HG02610 (cell line): ENCODE data around the gene IDH3A.

Experiments
- ATAC-seq: cut with Tn5 transposase; IDR thresholded peaks from one replicate; pipeline ENCODE4 v1.9.1; 2021; ENCODE audit warnings: mild to moderate bottlenecking, moderate library complexity; ENCODE audit not compliant: unreplicated experiment

IDH3A gene

DNA sequence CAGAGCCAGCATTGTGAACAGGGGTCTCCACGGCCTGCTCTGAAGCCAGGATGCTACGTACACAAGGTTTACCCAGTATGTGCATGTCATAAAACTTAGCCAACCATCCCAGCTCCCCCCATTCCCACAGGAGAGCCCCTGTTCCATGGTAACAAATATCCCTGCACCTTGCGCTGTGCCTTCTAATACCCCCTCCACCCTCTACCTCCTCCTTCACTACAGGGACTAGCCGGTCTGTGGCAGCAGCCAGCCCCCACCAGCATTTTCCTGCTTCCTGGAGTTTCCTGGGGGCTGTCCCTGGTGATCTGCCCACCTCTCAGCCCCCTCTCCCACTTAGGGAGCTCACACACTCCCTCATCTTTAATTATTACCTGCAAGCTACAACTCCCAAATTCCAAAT is 64.8 kb downstream of the IDH3A start:
- no peak for ATAC-seq

DNA sequence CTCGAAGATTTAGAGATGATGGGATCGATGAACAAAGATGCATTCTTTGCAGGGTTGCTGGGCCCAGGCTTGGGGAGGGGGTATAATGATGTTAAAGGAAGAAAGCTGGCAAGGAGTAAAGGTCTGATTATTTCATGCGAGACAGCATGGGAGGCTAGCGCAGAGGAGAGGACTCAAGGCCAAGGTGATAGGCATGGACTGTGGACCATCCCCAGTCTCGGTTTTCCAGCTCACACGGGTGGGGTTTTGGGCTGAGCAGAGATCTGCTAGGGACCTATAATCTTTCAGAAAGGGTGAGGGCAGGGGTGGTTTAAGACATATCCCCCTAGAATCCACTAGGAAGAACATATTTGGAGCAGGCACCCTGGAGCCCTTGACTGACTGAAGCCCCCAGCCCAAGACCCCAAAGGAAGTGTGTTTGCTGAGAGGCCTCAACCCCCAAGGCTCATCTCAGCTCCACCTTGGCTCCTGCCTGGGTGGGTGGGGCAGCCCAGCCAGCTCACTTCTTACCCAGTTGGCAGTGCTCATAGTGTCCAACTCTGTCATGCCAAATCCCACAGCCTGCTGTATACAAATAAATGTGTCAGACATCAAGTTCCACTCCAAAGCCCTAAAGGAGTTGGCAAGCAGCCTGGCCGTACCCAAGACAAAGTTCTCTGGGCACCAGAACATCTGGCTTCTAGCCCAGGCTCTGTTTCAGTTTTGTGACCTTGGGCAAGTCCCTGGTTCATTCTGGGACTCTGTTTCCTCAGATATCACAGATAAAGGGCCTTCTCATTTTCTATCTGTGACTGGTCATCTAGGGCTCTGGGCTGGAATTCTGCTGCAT is 67.3 kb downstream of the IDH3A start:
- ATAC-seq, result no peak

GRCh38 chr15:78220713-78221112 is 71.6 kb downstream of the IDH3A start:
- ATAC-seq, result no peak
